ENCODE results near the gene SAMMSON.

Gene SAMMSON

DNA sequence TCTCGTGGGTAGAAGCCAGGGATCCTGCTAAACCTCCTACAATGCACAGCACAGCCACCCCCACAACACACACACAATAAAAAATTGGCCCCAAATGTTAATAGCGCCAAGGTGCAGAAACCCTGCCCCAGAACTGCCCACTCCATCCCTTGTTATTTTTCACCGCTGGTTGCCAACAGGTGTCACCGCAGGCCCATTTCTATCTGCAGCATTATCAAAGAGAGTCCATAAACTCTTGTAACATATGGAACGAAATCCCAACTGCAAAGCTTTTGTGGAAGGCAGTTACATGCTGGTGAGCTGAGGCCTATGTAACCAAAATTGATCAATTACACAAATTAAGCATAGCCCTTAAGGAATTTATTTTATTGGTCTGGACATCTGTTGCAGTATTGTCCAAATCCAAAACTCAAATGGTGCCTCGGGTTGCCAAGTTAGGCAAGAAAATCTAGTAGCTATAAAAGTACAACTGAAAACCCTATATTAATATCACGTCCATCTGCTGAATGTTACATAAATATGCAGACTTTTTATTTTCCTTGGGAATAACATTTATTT, 66.2 kb downstream of the SAMMSON start:
- Histone ChIP-seq H3K27ac (ENCODE audit: low read length) (no peak overlapping the region), H3K4me3 (ENCODE audit: low read depth in 1 of 2, low read length in 2 of 2) (no peak overlapping the region)

DNA sequence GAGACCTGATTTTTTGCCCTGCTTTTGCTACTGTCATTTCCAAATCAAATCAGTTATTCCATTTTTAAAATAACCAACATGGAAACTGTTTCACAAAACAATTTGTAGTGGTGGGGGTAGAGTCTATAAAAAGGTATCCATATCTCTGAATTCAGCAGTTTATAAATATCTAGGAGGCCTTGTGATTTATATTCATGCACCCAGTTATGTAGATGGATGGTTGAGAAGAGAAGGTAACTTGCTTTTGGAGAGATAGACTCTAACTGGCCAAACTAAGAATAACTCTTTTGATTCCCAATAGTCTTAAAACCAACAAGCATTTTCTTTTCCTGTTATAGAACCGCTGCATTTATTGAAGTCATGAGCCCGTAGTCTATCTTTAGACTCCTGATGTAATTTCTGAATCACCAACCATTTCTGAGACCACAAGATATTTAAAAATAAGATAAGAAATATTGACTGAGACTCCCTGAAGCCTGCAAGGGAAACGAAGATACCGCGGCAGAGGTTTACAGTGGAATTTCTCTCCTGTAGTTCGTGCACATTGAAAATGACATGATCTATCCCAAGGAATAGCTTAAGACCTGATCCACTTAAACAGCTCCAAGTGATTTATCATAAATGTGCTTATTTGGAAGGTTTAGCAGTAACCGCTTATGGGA, 68.5 kb downstream of the SAMMSON start:
- Histone ChIP-seq H3K36me3 (ENCODE audit: control insufficient read depth in 1 of 2, insufficient read depth in 2 of 2, low read length in 2 of 2) (no peaks in the 10 kb centered on the region), H3K4me3 (ENCODE audit: low read depth in 1 of 2, low read length in 2 of 2) (no peak overlapping the region), H3K27me3 (ENCODE audit: low read depth, low read length) (no peaks in the 10 kb centered on the region), H3K9me3 (ENCODE audit: control insufficient read depth in 1 of 2, low read length in 2 of 2) (no peaks in the 10 kb centered on the region), H3K4me1 (ENCODE audit: control insufficient read depth in 1 of 2, insufficient read depth in 2 of 2, low read length in 2 of 2) (no peaks in the 10 kb centered on the region), H3K27ac (ENCODE audit: low read length) (no peak overlapping the region)

More for the DNA sequence above, 66.2 kb downstream of the SAMMSON start:
- Histone ChIP-seq H3K36me3 (ENCODE audit: control insufficient read depth in 1 of 2, insufficient read depth in 2 of 2, low read length in 2 of 2) (no peaks in the 10 kb centered on the region), H3K9me3 (ENCODE audit: control insufficient read depth in 1 of 2, low read length in 2 of 2) (no peaks in the 10 kb centered on the region), H3K27me3 (ENCODE audit: low read depth, low read length) (no peaks in the 10 kb centered on the region), H3K4me1 (ENCODE audit: control insufficient read depth in 1 of 2, insufficient read depth in 2 of 2, low read length in 2 of 2) (no peaks in the 10 kb centered on the region)

DNA sequence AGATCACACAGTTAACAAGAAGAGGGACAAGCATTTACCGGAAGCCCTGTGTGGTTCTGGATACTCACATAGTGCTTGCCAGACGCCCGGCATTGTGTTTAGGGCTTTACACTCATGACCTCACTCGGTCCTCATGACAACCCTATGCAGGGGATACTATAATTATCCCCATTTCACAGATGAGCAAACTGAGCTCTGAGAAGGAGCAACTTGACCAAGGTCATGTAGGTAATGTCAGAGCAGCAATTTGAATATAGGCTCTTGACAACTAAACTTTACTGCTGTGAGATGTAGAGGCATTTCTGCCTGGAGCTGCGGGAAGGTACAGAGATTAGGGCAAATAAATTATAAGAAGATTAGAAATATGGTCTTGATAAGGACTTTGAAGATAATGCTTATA, 70.0 kb downstream of the SAMMSON start:
- no peak overlapping the region for H3K4me3 ChIP-seq (ENCODE audit: low read depth in 1 of 2, low read length in 2 of 2)
- no peaks in the 10 kb centered on the region for H3K9me3 ChIP-seq (ENCODE audit: control insufficient read depth in 1 of 2, low read length in 2 of 2)
- H3K36me3 ChIP-seq (ENCODE audit: control insufficient read depth in 1 of 2, insufficient read depth in 2 of 2, low read length in 2 of 2) = no peaks in the 10 kb centered on the region
- H3K27me3 ChIP-seq (ENCODE audit: low read depth, low read length) = no peaks in the 10 kb centered on the region
- no peak overlapping the region for H3K27ac ChIP-seq (ENCODE audit: low read length)
- H3K4me1 ChIP-seq (ENCODE audit: control insufficient read depth in 1 of 2, insufficient read depth in 2 of 2, low read length in 2 of 2) = no peaks in the 10 kb centered on the region

DNA sequence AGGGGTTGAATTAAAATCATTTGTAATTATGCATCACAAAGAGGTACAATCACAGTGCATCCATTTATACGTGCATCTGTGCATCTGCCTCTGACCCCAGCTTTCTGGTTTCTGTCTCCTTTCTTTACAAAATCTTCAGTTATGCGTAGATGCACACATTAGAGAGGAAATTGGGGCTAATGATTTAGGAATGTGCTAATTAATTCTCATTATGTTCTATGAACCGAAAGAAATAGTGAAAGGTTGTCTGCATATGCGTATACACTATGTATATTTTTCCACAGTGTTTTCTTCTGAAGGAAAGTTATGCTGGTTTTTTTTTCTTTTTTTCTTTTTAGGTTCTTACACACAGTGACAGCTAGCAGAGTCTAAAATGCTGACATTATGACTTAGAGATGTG, 71.6 kb downstream of the SAMMSON start:
- H3K27ac ChIP-seq (ENCODE audit: low read length) = no peak overlapping the region
- H3K36me3 ChIP-seq (ENCODE audit: control insufficient read depth in 1 of 2, insufficient read depth in 2 of 2, low read length in 2 of 2) = no peaks in the 10 kb centered on the region
- no peak overlapping the region for H3K4me3 ChIP-seq (ENCODE audit: low read depth in 1 of 2, low read length in 2 of 2)
- no peaks in the 10 kb centered on the region for H3K9me3 ChIP-seq (ENCODE audit: control insufficient read depth in 1 of 2, low read length in 2 of 2)
- no peaks in the 10 kb centered on the region for H3K27me3 ChIP-seq (ENCODE audit: low read depth, low read length)
- H3K4me1 ChIP-seq (ENCODE audit: control insufficient read depth in 1 of 2, insufficient read depth in 2 of 2, low read length in 2 of 2) = no peaks in the 10 kb centered on the region

DNA sequence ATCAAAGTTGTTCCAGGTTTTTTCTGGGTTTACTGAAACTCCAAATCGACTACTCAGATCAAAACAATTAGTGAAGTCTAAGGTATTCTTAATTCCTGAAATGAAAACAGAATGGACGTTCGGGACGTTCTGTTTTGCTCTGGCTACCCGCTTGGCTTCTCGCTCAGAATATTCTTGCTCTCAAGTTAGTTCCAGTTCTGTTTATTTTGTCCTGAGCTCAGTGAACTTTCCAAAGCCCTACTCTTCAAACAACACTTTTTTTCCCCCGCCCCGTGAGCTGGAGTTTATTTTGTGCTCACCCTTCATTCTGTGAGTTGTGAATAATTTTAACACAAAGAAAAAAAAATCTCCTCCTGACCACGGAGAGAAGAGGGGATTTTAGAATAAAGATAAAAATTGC, 72.6 kb downstream of the SAMMSON start:
- H3K36me3 ChIP-seq (ENCODE audit: control insufficient read depth in 1 of 2, insufficient read depth in 2 of 2, low read length in 2 of 2) = no peaks in the 10 kb centered on the region
- H3K4me3 ChIP-seq (ENCODE audit: low read depth in 1 of 2, low read length in 2 of 2) = peak overlapping the region; percentile 37 to 45
- H3K4me1 ChIP-seq (ENCODE audit: control insufficient read depth in 1 of 2, insufficient read depth in 2 of 2, low read length in 2 of 2) = no peaks in the 10 kb centered on the region
- peak overlapping the region; percentile 19 for H3K27ac ChIP-seq (ENCODE audit: low read length)
- no peaks in the 10 kb centered on the region for H3K9me3 ChIP-seq (ENCODE audit: control insufficient read depth in 1 of 2, low read length in 2 of 2)
- H3K27me3 ChIP-seq (ENCODE audit: low read depth, low read length) = no peaks in the 10 kb centered on the region

DNA sequence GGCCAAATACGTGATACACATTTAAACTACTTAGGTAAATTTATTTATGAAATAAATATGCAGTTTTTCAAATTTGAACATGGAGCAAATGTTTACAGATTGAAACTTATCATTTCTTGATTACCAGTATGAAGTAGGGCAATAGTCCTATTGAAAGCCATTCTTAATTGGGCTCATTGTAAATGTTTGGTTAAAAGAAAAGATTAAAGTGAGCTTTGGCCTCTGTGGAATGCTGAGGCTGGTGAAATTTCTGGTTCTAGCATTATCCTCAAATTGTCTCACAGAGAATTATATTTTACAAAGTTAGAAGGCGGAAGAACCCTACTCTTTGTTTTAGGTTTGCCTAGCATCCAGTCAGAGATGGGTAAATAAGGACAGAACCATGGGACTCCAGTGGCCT, 73.2 kb downstream of the SAMMSON start:
- Histone ChIP-seq H3K36me3 (ENCODE audit: control insufficient read depth in 1 of 2, insufficient read depth in 2 of 2, low read length in 2 of 2) (no peaks in the 10 kb centered on the region), H3K4me3 (ENCODE audit: low read depth in 1 of 2, low read length in 2 of 2) (no peak overlapping the region), H3K27me3 (ENCODE audit: low read depth, low read length) (no peaks in the 10 kb centered on the region), H3K27ac (ENCODE audit: low read length) (no peak overlapping the region), H3K9me3 (ENCODE audit: control insufficient read depth in 1 of 2, low read length in 2 of 2) (no peaks in the 10 kb centered on the region), H3K4me1 (ENCODE audit: control insufficient read depth in 1 of 2, insufficient read depth in 2 of 2, low read length in 2 of 2) (no peaks in the 10 kb centered on the region)

DNA sequence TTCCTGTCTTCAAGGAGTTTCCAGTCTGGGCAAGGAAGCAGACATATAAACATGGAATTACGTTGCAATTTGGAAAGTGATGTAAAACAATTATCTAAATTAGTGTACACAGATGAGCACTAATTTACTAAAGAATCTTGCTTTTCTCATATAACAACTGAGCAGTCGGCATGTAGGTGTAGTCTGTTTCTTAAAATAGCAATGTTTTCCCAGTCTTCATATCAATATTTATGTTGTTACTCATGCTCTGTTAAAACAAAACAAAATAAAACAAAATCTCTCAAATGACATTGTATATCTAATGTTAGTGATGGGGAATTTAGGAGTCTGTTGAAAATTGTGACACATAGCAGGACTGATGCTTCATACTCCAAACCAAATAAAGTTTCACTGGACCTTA, 75.6 kb downstream of the SAMMSON start:
- no peak overlapping the region for H3K27ac ChIP-seq (ENCODE audit: low read length)
- H3K27me3 ChIP-seq (ENCODE audit: low read depth, low read length) = no peaks in the 10 kb centered on the region
- no peak overlapping the region for H3K4me3 ChIP-seq (ENCODE audit: low read depth in 1 of 2, low read length in 2 of 2)
- no peaks in the 10 kb centered on the region for H3K36me3 ChIP-seq (ENCODE audit: control insufficient read depth in 1 of 2, insufficient read depth in 2 of 2, low read length in 2 of 2)
- H3K9me3 ChIP-seq (ENCODE audit: control insufficient read depth in 1 of 2, low read length in 2 of 2) = peaks cover 0 to 6% of the 10 kb centered on the region in 2 donors
- H3K4me1 ChIP-seq (ENCODE audit: control insufficient read depth in 1 of 2, insufficient read depth in 2 of 2, low read length in 2 of 2) = no peaks in the 10 kb centered on the region

DNA sequence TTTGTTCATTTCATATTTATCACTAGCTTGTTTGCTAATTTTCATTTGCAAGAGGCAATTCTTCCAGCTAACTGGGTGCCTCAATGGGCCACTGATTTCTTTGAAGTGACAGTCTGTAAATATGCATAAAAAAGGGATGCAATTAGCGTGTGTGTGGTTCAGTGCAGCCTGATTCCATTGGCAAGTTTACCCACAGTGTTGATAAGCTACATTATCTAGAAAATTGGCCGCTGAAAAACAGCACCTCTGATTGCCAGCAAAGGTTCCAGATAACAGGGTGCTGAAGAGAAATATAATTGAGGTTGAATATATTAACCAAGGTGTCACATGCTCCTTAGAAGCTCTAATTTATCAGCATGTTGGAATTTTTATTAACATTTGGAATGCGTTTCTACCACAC, 76.9 kb downstream of the SAMMSON start:
- no peaks in the 10 kb centered on the region for H3K4me1 ChIP-seq (ENCODE audit: control insufficient read depth in 1 of 2, insufficient read depth in 2 of 2, low read length in 2 of 2)
- no peaks in the 10 kb centered on the region for H3K27me3 ChIP-seq (ENCODE audit: low read depth, low read length)
- H3K4me3 ChIP-seq (ENCODE audit: low read depth in 1 of 2, low read length in 2 of 2) = no peak overlapping the region
- peaks cover 0 to 6% of the 10 kb centered on the region in 2 donors for H3K9me3 ChIP-seq (ENCODE audit: control insufficient read depth in 1 of 2, low read length in 2 of 2)
- H3K27ac ChIP-seq (ENCODE audit: low read length) = no peak overlapping the region
- H3K36me3 ChIP-seq (ENCODE audit: control insufficient read depth in 1 of 2, insufficient read depth in 2 of 2, low read length in 2 of 2) = no peaks in the 10 kb centered on the region

DNA sequence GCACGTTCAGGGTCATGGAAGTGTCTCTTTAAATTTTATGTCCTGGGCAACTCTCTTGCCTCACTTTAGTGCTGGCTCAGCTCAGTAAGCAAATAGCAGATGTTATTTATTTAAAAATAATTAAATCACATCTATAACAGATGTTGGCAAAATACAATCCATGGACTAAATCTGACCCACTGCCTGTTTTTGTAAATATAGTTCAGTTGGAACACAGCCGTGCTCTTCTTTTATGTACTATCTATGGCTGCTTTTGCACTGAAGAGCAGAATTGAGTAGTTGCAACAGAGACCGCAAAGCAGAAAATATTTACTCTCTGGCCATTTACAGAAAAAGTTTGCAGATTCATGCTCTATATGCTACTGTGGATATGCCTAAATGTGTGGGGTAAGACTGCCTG, 79.2 kb downstream of the SAMMSON start:
- Histone ChIP-seq H3K9me3 (ENCODE audit: control insufficient read depth in 1 of 2, low read length in 2 of 2) (peaks cover 0 to 6% of the 10 kb centered on the region in 2 donors), H3K27me3 (ENCODE audit: low read depth, low read length) (no peaks in the 10 kb centered on the region), H3K4me3 (ENCODE audit: low read depth in 1 of 2, low read length in 2 of 2) (no peak overlapping the region), H3K36me3 (ENCODE audit: control insufficient read depth in 1 of 2, insufficient read depth in 2 of 2, low read length in 2 of 2) (no peaks in the 10 kb centered on the region), H3K27ac (ENCODE audit: low read length) (no peak overlapping the region), H3K4me1 (ENCODE audit: control insufficient read depth in 1 of 2, insufficient read depth in 2 of 2, low read length in 2 of 2) (no peaks in the 10 kb centered on the region)

DNA sequence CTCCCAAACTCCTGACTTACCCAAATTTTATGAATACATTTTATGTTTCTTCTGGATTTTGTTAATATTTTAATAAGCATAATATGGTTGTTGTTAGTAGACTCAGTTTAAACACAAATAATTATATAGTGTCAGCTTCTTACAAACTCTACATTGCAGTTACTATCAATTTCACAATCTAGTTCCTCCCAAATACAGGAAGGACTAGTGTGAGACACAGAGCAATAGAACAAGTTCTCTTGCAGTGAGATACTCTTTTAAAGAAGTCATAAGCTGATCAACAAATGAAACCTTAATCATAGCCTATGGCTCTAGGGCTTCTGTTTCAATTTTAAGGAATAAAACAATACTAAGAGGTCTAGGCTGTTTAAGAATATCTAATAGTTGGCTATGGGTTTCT, 86.1 kb downstream of the SAMMSON start:
- H3K4me3 ChIP-seq (ENCODE audit: low read depth in 1 of 2, low read length in 2 of 2) = no peak overlapping the region
- peaks cover 0 to 4% of the 10 kb centered on the region in 2 donors for H3K4me1 ChIP-seq (ENCODE audit: control insufficient read depth in 1 of 2, insufficient read depth in 2 of 2, low read length in 2 of 2)
- no peak overlapping the region for H3K27ac ChIP-seq (ENCODE audit: low read length)
- no peaks in the 10 kb centered on the region for H3K27me3 ChIP-seq (ENCODE audit: low read depth, low read length)
- H3K36me3 ChIP-seq (ENCODE audit: control insufficient read depth in 1 of 2, insufficient read depth in 2 of 2, low read length in 2 of 2) = no peaks in the 10 kb centered on the region
- H3K9me3 ChIP-seq (ENCODE audit: control insufficient read depth in 1 of 2, low read length in 2 of 2) = no peaks in the 10 kb centered on the region

DNA sequence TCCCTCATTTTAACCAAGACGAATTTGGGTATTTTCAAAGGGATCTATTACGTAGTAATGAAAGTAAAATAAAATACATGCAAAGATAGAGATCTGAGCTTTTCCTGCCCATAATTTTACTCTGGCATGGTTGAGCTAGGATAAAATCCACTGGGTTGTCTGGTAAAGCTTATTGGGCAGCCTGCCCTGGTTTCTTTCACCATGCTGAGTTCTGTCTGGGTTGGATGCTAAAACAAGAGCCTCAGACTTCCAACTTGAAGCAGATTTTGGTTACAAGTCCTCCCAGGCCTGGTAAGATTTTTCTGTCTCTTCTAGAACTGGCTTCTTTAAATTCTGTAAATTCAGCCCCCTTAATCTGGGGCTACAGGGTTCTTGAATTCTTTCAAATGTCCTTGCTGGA, 86.8 kb downstream of the SAMMSON start:
- Histone ChIP-seq H3K4me1 (ENCODE audit: control insufficient read depth in 1 of 2, insufficient read depth in 2 of 2, low read length in 2 of 2) (peaks cover 0 to 4% of the 10 kb centered on the region in 2 donors), H3K36me3 (ENCODE audit: control insufficient read depth in 1 of 2, insufficient read depth in 2 of 2, low read length in 2 of 2) (no peaks in the 10 kb centered on the region), H3K9me3 (ENCODE audit: control insufficient read depth in 1 of 2, low read length in 2 of 2) (no peaks in the 10 kb centered on the region), H3K4me3 (ENCODE audit: low read depth in 1 of 2, low read length in 2 of 2) (no peak overlapping the region), H3K27me3 (ENCODE audit: low read depth, low read length) (no peaks in the 10 kb centered on the region), H3K27ac (ENCODE audit: low read length) (no peak overlapping the region)

All from muscle layer of duodenum (tissue), 2 donors.